HG03432 (cell line): Measurements from ENCODE around the gene IL17RD.

Experiments
- ATAC-seq: cut with Tn5 transposase; IDR thresholded peaks from one replicate; pipeline ENCODE4 v1.9.1; 2021; ENCODE audit warnings: mild to moderate bottlenecking, moderate library complexity; ENCODE audit not compliant: unreplicated experiment

The IL17RD gene

DNA sequence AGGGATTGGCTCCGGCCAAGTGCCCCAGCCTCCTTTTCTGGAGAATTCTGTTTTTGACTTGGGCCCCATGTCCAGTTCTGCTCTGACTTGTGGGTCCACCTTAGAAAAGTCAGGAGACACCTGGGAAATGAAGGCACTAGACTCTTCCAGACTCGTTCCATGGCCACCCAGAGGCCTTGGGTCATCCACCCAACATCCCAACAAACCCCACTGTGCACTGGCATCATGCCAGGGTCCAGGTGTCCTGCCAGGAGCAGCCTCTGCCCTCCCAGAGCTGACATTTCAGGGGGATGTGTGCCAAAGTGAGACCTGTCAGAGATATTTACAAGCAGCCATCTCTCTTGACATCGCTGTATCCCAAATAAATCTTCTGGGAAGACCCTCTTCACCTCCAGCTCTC lies 91.5 kb downstream of the IL17RD start:
- ATAC-seq: no peak

- no peak for ATAC-seq
These were observed 95.7 kb downstream of the IL17RD start for GRCh38 chr3:57069503-57069902.

- peak; percentile 99 for ATAC-seq
These were observed 96.6 kb downstream of the IL17RD start for GRCh38 chr3:57068437-57069089.

DNA sequence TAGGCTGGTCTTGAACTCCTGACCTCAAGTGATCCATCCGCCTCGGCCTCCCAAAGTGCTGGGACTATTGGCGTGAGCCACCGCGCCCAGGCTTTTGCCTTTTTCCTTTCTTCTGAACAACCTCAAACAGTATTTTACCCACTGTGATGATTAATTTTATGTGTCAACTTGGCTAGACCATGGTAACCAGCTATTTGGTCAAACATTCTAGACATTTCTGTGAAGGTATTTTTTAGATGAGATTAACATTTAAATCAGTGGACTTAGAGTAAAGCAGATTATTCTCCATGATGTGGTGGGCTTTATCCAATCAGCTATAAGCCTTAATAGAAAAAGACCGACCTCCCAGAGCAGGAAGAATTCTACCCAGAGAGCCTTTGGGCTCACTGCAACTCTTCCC lies 98.7 kb downstream of the IL17RD start:
- ATAC-seq: no peak

GRCh38 chr3:57065588-57065987 lies 99.6 kb downstream of the IL17RD start:
- no peak for ATAC-seq

DNA sequence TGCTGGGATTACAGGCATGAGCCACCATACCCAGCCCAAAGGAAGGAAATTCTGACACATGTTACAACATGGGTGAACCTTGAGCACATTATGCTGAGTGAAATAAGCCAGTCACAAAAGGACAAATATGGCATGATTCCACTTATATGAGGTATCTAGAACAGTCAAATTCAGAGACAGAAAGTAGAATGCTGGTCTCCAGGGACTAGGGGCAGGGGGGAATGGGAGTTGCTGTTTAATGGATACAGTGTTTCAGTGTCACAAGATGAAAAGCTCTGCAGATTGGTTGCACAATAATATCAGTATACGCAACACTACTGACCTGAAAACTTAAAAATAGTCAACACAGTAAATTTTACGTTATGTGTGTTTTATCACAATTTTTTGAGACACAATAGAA lies 100.6 kb downstream of the IL17RD start:
- no peak for ATAC-seq

- ATAC-seq: no peak
These were observed 101.2 kb downstream of the IL17RD start for GRCh38 chr3:57064001-57064400.

- ATAC-seq: no peak
These were observed 102.1 kb downstream of the IL17RD start for GRCh38 chr3:57063032-57063431.

DNA sequence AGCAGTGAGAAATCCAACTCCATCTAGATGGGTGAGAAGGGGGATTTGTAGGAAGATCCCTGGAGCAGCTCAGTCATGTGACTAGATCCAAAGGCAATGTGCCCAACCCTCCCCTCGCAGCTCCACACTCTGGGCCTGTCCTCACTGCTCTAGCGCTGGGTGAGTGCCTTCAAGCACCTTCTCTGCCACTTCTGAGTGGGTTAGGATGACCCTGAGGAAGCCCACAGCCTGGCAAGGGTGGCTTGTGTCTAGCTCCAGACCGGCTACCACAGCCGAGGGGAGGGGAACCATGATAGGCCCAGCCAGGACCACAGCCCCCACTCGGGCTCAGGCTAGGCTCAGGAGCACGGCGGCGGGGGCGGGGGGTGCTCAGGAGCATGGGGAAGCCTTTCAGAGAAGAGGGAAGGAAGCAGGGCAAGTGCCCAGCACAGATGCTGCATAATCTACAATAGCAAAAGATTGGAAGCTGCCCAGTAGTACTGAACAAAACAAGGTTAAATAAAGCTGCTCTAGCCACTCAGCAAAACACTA lies 103.0 kb downstream of the IL17RD start:
- no peak for ATAC-seq

DNA sequence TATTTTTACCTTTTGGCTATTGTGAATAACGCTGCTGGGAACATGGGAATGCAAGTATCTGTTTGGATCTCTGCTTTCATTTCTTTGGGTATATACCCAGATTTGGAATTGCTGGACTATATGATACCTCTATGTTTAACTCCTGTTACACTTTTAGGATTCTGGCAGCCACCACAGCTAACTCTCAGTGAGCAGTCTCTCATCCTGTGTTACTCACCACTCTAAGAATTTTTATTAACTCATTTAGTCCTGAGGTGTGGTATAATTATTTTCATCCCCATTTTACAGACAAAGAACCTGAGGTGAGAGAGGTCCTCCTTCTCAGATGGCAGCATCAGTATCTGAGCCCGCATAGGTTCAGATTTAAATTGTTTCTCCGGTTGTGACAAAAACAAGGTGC lies 103.6 kb downstream of the IL17RD start:
- no peak for ATAC-seq

GRCh38 chr3:57060089-57060821 lies 104.9 kb downstream of the IL17RD start, which contains the start of gene SPATA12:
Gene SPATA12, plus strand, starts transcription at chr3:57060664. Its CDS starts 13,031 bp downstream, at chr3:57073695.
- ATAC-seq: no peak

DNA sequence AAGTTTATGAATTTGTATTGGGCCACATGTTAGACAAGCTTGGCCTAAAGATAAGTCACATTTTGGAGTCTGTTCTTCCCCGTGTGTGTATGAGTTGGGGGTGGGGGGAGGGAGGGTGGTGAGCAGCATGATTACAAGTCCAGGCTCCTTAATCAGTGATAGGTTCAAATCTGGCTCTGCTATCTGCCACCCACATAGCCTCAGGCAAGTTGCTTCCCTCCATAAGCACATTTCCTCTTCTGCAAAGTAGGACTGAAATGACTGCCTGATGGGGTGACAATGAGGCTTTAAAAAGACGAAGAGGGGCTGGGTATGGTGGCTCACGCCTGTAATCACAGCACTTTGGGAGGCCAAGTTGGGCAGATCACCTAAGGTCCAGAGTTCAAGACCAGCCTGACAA lies 105.7 kb downstream of the IL17RD start:
- no peak for ATAC-seq

GRCh38 chr3:57057351-57057750 lies 107.8 kb downstream of the IL17RD start:
- no peak for ATAC-seq

- no peak for ATAC-seq
These were observed 112.0 kb downstream of the IL17RD start for GRCh38 chr3:57053122-57053521.

DNA sequence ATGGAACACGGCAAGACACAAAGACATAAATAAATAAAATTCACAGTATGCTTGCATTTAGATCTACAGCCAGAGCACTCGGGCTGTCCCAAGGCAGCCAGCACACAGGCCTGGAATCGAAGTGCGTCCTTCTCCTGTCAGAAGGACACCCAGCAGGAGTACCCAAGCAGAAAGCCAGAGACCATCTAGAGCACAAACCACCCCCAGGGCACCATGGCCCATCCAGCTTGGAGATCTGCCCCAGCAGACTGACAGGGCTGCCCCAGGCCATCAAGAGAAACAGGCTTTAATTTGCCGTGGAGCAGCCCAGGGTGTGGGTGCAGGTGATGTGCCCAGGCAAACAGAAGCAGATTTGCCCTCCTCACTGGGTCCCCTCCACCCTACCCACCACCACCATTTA lies 112.5 kb downstream of the IL17RD start:
- no peak for ATAC-seq

- ATAC-seq: no peak
These were observed 116.4 kb downstream of the IL17RD start for GRCh38 chr3:57048728-57049127.

DNA sequence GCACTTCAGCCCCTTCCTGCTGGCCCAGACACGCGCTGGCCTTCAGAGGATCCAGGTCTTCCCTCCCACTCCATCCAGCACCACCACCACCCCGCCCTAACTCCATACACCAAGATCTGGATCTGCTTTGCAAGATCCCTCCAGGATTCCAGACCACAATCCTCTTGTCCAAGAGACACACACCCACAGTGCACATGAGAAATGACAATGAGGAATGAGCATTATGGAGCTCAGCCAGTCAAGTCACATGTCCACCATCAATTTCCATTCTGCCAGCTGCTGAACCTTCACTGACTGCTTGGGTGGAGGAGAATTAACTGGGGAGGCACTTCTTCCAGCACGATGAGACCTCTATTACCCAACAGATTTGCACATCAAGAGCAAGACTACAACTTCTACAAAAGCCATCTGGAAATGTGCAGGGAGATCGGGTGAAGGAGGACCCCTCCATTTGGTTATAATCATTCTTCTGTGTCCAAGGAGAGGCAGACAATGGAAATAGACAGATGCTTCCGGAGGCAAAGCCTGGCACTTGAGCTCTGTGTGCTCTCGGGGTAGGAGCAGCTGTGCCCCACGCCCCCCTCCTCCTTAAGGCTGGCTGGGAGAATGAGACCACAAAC lies 117.0 kb downstream of the IL17RD start:
- ATAC-seq: no peak

- no peak for ATAC-seq
These were observed 118.9 kb downstream of the IL17RD start for GRCh38 chr3:57046101-57046765.

GRCh38 chr3:57043518-57043917 lies 121.6 kb downstream of the IL17RD start:
- ATAC-seq: no peak

DNA sequence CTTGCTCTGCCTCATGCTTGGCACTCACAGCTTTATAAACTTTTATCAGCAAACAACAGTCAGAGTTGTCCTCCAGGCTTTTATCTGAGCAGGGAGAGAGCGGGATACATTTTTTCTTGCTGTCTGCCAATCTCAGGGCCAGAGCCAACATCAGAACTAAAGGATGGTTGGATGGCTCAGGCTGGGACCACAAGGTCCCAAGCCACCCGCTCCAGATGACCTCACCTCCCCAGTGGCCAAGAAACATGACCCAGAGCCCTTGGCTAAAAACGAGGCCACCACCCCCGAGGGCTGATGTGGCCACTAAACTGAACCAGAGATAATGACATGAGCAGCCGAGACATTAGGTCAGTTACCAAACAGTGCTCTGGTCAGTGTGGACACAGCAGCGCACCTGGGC lies 123.5 kb downstream of the IL17RD start:
- ATAC-seq: no peak
